HG03159 (cell line): ENCODE measurements around the gene LRRC74B.
A peak's percentile ranks its signal among the peaks of the same experiment; 100 is the strongest.
"Not testable (repeated sequence)": the region's sequence is repeated elsewhere in the genome, so short reads cannot be mapped to it uniquely, and the experiment has no call there.

ENCODE experiments used
- ATAC-seq: cut with Tn5 transposase; IDR thresholded peaks from one replicate; pipeline ENCODE4 v1.9.1; 2021; ENCODE audit warnings: mild to moderate bottlenecking, moderate library complexity; ENCODE audit not compliant: unreplicated experiment

LRRC74B gene, protein sequence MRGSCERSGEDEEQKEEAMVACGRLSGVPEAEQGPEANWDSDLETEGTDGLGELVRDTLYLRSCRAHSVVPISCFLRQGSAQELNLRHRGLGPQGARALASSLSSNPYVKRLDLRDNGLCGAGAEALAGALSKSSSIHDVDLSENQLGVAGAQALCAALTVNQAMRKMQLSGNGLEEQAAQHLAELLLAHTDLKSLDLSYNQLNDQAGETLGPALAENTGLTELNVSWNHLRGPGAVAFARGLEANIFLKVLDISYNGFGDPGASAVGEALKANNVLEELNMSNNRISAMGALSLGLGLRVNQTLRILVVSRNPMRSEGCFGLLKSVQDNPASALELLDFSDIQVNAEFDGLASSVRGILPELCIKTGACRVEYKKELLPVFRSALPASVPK

DNA sequence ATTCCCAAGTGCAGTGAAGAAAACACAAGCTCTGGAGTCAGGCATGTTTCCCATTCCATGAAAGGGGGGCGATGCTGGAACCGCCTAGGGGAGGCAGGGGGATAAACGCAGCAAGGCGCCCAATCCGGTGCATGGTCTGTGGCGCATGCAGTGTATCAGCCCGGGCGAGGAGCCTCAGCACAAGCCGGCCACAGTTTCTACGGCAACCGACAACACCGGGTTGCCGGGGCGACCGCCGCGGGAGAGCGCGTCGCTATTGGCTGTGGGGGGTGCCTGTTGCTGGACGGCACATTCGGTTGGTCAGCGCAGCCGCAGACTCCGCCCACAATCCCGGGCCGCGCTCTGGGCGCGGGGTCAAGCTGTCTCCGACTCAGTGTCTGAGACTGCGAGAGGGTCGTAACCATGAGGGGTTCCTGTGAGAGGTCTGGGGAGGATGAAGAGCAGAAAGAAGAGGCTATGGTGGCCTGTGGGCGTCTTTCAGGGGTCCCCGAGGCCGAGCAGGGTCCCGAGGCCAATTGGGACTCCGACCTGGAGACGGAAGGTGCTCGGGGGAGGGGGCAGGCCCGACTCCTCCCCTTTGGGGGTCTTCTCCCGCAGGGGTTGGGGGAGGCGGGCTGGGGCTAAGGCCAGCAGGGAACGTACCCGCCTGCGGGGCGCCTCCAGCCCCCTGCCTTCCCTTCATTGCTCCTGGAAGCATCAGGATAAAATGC is at the start of gene LRRC74B:
Gene LRRC74B (plus strand): TSS at position 362 of the 710 bp plus-strand sequence. CDS start 41 bp downstream, at position 403.
- ATAC-seq, result peak; percentile 90

DNA sequence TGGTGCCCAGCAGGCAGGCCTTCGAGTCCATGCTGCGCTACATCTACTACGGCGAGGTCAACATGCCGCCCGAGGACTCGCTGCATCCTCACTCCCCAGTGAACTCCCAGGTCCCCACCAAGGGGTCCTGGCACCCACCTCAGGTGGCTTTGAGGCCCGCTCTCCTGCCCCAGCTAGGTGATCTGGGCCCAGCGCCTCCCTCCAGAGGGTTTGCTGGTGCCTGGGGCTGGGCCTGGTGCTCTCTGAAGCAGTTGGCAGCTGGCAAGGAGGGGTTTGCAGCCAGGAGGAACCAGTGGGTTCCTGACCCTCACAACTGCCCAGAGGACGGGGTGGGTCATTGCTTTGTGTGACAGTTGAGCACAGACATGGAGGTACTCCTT is 49.7 kb upstream of the LRRC74B start:
- no peak for ATAC-seq

DNA sequence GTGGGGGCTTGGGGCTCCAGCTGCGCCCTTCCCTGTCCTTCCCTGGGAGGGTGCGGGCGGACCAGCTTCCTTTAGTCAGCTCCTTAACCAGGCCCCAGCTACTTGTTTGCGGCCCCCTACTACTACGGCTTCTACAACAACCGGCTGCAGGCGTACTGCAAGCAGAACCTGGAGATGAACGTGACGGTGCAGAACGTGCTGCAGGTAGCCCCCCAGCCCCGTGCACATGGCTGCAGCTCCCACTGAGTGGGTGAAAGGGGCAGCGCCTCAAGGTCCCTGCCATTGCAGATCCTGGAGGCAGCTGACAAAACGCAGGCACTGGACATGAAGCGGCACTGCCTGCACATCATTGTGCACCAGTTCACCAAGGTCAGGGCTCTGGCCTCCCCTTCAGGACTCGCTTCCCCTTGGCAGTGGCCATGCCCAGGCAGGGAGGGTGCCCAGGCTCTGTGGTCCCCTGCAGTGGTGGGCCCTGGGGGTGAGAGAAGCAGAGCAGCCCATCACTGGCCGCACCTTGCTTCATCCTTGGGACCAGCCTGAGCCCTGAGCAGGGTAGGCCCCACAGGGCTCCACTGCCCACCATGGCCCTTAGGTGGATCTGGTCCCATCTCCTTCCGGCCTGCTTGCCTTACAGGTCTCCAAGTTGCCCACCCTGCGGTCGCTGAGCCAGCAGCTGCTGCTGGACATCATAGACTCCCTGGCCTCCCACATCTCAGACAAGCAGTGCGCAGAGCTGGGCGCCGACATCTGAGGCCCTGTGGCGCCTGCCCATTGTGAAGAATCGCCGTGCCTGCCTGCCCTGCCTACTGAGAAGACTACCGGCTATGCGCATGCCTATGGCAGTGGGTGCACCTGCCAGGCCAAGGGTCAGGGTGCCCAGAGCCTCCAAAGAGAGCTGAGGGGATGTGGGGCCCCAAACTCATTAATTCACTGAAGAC is 48.9 kb upstream of the LRRC74B start:
- ATAC-seq, result no peak

DNA sequence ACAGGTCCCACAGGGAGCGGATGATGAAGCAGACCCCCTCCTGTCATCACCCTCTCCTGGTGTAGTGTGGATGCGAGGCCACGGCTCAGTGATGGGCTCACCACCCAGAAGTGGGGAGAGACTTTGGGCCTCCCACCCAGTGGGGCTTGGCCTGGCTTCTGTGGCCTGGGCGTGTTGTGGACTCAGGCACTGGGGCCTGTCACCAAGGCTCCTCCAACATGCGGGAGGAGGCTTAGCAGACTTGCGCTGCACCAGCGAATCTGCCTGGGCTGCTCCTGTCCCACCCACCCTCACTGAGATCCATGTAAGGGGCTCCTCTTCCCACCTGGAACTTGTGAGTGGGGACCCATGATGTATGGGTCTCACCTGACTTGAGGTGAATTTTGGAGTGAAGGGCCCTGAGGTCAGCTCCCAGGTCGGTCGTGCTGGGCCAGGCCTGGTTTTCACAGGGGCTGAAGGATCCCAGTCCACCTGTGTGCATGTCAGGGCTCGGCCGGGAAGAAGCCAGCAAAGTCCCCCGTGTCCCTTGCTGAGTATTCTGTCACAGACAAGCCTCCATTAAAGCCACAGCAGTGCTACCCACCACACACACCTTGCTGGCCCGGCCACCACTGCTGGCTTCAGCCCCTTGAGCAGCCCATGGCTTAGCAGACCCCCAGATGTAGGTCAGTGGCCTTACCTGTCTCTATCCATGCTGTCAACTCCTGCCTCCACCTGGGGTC is 48.0 kb upstream of the LRRC74B start:
- ATAC-seq, result no peak

DNA sequence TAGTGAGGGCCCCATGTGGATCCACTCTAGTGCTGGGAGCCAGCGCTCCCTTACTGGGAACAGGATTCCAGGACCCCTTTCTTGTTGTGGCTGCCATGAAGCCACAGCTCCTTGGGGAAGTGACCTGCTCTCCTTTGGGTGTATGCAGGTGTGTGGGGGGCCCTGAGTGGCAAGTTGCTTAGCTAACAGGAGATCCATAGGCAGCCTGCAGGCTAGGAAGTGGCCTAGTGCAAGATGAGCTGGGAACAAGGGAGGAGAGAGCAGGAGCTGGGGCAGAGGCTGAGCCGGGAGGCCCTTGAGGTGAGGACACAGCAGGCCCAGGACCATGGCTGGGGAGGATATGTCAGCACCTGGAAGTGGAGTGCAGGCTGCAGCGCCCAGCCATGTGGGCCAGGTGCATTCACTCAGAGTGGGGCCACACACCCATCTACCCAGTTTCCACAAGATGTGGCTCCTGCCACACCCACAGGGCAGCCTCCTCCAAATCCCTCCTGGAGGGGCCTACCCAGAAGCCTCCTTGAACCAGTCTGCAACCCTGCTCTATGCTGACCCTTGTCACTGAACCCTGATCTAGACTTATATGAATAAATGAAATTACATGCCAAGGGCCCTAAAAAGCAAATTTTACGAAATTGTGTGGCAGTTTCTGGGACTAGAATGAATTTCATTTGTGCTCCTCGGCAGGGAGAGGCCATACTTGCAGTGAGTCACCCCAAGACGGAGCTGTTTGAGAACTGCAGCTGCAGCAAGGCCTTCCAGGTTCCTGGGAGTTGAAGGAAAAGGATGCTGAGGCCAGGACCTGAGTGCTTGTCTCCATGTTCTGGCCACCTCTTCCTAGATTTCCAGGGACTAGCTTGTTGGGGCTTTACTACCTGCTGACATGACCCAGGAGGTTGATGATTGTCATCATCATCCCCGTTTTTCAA is 47.1 kb upstream of the LRRC74B start:
- ATAC-seq, result no peak

DNA sequence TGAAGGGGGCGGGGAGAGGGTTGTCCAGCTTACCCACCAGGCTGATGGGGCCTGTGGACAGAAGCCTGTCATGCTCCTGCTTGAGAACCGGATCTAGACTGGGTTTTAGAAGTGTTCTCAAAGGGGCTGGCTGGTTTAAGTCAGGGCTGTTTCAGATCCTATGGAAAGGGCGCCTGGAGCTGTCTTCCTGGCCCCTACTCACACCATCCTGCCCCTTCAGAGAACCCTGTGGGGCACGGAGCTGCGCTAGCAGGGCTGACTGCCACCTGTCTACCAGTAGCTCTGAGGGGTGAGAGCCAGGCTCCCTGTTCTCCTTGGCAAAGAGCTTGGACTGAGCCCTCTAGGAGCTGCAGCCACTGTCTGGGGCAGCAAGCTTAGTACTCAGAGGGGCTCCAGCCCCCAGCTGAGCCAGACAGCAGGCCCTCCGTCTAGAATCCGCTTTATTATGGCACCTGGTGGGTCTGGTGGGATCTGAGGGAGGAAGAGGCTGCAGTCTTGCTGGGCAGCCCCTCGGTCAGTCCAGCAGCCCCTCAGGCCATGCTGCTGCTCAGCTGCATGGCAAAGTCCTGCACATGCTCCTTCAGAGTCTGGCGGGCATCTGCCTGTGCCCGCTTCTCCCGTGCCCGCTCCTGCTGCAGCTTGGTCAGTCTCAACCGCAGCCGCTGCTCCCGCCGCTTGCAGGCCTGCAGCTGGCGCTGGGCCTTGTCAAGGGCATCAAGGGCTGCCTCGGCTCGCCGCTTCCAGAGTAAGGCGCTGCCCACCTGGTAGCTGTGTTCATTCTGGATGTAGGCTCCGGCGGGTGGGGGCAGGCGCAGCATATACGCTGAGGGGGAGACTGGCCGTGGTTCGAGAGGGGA is 46.2 kb upstream of the LRRC74B start:
- ATAC-seq, result no peak

DNA sequence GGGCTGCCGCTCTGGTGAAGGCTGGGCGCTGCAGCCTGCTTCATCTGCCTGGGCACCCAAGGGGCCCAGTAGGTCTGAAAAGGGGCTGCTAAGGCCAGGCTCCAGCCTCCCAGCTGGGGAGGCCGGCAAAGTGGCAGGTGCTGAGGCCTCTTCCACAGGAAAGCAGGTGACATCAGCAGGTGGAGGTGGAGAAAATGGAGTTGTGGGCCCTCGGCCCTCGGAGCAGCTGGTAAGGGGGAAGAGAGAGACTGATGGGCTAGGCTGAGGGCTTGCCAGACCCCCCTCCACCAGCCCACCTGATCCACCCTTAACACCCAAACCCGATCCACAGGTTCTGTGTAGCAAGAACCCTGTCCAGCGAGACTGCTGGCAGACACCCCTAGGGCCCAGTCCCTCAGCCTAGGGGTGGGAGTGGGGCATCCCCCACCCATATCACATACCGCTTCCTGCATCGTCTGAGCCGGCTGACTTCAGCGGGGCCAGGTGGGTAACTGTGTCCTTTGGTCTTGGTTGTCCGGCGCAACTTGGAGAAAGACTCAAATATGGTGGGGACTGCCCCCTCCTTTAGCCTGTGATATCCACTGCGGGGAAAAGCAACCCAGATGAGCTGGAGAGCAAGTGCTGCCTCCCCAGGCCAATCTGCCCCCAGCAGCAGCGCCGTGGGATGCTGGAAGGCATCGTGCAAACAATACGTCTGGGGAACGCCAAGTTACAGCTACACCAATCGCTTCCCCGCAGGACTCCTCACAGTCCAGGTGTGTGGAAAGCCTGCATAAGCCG is 45.3 kb upstream of the LRRC74B start:
- ATAC-seq, result no peak

DNA sequence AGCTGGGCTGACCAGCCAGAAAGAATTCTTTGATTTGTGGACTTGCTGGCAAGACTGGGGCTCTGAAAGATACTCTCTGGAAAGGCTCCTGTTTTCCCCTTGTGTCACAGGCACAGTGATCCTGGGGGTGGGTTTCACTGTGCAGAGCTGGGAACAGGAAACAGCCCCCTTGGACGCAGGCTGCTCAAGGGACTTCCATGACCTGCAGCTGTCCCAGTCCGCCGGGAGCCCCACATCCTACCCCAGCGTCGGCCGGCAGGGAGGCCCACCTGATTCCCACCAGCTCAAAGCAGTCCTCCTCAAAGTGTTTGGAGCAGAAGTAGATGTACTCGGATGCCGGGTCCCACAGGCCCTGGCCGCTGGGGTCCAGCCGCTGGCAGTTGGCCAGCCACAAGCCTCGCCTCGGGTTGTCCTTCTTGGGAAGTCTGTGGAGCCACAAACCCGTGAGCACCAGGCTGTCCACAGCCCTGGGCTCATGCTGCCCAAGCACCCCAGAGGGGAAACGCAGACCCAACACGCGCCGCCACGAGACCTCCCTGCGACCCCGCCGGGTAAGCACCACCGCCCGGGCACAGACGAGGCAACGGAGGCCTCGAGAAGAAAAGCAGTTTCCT is 44.7 kb upstream of the LRRC74B start:
- no peak for ATAC-seq

DNA sequence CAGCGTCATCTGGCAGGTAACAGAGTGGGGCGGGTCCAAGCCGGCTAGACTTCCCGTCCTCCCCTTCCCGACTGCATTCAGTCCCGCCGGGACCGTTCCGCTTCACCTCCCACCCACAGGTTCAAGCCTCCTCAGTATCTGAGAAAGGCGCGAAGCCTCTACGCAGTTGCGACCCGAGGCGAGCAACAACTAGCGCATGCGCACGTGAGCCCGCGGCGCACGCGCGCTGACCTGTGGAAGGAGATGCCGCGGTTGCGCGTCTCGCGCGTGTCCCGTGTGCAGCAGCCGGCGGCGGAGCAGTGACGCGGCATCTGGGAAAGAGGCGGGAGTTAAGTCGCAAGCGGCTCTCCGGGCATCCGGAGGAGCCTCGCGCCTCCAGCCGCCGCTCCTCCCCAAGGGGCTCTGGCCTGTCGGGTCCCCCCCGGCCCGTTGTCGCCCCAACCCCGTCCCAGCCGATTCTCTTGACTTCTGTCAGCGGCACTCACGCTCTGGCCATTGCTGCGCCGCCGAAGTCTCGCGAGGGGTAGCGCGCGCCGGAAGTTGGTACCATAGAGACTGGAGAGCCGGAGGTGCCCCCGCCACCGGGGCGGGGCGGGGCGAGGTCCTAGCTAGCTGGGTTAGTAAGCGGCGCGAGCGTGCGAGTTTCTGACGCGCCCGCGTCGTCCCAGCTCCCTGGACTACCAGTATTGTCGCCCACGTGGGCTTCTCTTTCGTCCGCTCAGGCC is 44.0 kb upstream of the LRRC74B start, which contains the start of gene THAP7:
Gene THAP7 (minus strand): TSS at position 518 of the 725 bp plus-strand sequence. CDS start 207 bp downstream, at position 311.
- ATAC-seq, result peak; percentile 81

DNA sequence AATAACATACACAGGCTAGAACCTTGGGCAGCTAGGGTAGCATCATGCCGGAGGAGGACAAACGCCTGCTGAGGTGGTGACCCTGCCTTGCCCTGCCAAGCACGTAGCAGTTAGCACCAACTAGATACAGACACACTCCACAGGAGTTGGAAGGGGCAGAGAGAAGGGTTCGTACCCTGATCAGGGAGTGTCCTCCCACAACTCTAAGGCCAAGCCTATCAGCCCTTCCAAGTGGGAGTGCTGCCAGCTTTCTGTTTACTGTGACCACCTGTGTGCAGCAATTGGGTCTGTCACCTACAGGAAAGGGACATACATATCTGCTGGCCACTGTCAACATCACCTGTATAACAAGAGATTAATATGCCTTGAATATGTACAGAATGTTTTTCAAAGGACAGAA is 42.0 kb upstream of the LRRC74B start:
- no peak for ATAC-seq

DNA sequence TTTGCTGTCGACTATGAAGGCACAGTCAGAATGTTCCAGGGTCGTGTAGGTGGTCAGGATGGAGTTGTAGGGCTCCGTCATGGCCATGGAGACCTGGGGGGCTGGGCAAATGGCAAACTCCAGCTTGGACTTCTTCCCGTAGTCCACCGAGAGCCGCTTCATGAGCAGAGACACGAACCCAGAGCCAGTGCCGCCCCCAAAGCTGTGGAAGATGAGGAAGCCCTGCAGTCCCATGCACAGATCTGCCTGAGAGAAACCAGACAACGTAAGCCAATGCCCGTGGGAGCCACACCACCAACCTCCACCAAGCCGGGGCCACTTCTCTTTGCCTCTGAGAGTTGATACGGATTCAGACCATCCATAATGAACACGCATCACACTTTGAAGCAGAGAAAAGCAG is 36.5 kb upstream of the LRRC74B start:
- not testable (repeated sequence) for ATAC-seq

DNA sequence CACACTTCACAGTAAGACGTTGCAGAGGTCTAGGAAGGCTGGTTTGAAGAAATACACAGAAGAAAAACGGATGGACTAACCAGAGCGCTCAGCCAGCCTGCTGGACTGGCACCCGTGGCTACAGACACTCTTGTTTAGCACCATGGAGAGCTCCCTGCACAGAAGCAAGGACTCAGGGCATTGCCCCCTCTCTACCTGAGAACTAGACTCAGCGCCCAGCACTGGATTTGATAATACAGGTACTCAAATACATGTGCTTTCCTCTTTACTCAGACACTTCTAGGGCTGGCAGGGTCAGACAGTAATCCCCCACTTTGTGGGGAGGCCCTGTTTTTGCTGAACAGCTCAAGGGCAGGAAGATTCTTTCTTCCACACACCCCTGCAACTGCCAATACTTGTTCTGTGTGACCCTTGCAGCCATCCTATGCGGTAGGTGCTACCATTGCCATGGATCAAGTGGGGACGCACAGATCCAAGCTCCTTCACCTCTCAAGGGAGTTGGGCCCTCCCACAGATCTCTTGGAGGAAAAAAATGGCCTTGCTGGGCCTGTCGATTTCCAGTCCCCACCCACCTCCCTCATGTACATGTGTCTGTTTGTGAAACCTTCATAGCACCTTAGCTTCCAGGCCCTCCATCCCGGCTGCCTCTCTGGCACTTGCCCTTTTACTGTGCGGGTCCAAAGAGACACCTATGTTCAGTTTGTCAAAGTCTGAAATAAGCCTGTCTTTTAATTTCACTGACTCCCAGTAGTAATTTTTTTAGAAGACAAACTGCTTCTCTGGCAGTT is 35.9 kb upstream of the LRRC74B start:
- ATAC-seq, result no peak

DNA sequence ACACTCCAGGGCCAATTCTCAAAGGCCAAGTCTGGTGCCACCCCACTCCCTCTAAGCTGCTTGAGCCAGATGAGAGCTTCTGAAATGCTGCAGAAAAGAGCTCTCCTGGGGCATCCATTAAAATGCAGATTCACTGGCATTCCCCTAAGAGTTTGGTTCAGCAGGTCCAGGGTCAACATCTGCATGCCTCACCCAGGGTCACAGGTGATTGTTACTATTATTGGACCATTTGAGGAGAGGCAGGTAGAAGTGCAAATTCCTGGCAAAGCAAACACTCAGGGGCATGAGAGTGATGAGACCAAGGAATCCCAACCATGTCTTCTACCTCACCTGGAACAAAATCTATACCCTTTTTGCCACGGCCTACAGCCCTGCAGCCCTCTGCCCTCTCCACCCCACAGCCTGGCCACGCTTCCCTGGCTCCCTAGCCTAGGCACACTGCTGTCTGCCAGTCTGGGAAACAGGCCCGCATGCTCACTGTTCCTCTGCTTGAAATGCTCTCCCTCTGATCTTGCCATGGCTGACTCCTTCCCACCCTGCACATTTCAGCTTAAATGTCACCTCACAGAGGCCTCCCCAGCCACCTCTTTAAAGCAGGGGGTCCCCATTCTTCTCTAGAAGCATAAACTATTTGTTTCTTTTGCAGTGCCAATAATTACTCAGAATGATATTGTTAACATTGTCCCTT is 35.2 kb upstream of the LRRC74B start:
- no peak for ATAC-seq

DNA sequence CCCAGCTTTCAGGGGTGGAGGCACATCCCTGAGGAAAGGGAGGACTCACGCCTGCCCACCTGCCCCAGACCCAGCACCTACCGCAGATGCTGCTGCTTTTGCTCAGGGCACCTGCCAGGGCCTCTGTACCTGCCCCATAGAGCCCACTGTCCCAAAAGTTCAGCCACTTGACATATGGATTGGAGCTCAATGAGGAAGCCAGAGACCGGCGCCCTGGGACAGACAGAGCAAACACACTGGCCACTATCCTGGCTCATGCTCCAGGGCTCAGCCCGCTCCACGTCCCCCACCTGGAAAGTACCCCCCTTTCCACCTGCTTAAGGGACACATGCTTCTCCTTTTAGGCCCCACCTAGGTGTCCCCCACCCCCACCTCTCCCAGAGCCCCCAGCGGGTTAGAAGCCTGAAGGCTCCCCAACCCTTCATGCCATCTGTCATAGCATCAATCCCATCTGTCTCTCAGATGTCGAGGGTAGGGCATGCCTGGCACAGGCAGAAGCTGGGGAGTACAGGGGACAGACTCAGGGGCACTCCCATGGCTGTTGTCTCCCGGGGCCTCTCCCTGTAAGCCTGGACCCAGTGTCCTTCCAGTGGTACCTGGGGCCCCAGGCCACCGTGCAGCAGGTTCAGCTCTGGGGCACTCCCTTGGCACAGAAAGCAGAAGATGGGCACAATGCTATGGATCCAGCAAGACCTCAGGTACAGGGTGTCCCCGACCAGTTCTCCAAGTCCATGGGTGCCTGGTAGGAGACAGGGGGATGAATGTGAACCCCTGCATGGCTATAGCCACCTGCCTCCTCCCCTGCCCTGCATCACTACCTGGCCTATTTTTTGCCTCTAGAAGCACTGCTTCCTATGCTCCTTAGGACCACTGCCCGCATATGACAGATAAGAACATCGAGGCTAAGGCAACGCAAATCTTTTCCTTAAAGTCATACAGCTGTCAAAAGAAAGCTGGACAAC is 33.0 kb upstream of the LRRC74B start:
- ATAC-seq, result no peak
